HG03103 (cell line): Measurements from ENCODE around the gene RAB14.
A peak's percentile ranks its signal among the peaks of the same experiment; 100 is the strongest.

Experiments used
- ATAC-seq: cut with Tn5 transposase; IDR thresholded peaks from one replicate; pipeline ENCODE4 v1.9.1; 2021; ENCODE audit warnings: low read depth; ENCODE audit not compliant: unreplicated experiment

Gene RAB14

DNA sequence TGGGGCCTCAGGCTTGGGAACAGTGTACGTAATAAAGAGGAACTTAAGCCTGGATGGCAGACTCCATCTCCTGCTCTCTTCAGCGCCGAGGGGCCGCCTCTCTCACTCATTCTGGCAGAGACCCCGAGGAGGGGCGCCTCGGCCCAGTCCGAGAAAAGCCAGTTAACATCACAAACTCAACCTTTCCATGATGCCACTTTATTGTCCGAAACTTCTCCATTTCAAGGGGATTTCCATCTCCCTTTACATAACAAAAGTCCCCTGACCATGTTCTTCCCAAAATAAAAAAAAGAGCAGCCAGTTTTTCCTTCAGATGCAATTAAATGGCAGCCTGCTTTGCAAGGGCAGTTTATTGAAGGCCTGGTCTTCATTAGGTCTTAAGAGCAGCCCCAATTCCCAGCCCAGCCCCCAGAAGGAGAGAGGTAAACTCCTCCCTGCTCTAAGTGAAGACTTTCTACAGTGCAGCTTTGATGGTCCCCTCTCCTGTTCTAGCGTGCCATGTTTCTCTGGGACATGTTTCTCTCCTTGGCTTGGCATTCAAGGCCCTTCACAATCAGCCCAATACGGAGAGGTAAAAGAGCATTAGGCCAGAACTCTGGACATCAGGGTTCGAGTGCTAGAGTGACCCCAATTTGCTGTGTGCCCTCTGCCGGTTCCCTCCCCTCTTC is 19.5 kb upstream of the RAB14 start:
- no peak for ATAC-seq

DNA sequence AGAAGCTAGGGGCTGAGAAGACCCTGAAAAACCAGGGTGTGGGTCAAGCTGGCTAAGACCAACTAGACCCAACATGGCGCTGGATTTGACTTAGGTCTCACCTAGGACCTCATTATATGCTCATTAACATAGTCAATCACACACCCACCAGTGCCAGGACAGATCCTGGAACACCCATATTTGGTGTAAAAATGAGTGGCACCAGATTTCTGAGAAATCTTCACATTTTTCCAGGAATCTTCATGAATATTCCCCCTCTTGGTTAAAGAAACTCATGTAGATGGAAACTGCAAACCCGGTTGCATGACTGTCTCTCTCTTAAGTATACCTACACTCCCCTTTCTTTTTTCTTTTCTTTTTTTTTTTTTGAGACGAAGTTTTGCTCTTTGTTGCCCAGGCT is 17.9 kb upstream of the RAB14 start:
- ATAC-seq: no peak

DNA sequence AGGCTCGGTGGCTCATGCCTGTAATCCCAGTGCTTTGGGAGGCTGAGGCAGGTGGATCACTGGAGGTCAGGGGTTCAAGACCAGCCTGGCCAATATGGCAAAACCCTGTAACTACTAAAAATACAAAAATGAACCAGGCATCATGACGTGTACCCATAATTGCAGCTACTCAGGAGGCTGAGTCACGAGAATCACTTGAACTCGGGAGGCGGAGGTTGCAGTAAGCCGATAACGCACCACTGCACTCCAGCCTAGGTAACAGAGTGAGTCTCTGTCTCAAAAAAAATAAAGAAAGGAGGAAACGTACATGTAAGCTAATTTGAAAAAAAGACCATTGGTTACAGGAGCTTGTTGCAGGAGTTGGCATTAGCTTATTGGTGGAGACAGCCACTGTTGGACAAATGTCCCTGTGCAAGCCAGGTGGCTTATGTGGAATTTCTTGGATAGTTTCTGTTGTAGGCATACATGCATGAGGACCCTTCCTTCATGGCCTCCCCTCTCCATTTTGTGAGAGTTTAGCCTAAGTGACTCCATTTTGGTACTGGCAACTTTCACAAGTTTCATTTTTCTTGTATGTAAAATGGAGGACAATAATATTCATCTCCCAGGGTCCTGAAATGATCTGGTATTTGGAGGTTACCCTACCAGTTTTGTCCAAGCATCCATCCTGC is 16.8 kb upstream of the RAB14 start:
- no peak for ATAC-seq

DNA sequence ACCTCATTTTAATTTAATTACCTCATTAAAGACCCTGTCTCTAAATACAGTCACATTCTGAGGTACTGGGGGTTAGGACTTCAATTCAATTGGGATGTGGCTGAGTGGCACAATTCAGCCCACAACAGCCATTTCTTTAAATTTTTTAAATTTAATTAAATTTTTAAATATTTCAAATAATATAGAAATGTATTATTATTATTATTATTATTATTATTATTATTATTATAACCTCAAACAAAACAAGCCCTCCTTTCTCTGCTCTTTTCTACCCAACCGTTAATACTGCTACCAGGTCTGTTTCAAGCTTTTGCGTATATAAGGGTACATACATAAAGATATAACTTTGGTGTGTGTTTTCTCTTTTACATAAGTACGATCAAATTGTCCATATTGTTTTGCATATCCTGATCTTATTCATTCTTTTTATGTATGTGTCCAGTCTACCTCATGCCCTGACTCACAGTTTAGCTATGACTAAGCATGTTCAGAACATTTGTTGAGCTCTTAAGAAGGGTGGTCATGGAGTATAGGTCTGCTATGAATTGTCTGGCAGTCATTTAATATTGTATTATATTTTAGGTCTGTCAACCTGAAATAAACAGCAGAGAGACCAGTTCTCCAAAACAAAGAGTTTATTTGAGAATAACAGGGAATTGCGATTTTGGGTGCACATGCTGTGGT is 16.1 kb upstream of the RAB14 start:
- peak; percentile 86 for ATAC-seq

DNA sequence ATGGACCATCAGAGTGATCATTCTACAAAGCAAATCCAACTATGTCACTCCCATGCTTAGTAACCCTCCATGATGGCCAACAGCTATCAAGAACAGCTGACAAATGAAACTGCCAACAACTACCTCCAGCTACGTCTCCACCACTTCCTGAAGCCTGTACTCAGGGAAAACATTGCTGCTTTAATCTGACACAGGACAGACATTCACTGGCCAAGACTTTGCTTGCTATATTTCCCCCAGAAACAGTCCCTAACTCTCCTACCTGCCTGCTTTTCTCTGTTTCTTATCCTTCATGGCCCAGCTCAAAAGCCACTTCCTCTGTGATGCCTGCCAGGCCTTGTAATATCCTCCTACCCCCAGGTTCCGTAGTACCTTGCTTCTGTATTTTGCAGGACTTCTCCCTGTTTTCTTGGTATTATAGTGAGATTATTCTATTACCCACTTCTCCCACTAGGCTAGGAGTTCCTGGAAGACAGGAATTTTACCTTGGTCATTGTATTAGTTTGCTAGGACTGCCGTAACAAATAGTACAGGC is 14.7 kb upstream of the RAB14 start:
- no peak for ATAC-seq

DNA sequence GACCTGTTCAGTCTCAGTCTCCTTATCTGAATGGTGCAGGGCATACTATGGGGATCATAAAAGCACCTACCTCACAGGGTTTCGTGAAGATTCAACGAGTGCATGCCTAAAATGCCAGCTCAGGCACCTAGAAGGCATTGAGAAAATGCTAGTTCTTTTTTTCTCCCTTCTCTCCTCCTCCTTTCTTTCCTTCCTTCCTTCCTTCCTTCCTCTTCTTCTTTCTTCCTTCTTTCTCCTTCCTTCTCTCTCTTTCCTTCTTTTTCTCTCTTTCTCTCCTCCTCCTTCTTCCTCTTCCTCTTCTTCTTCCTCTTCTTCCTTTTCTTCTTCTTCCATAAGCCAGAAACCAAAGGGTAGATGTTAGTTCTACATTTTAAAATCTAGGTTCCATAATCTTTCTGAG is 12.3 kb upstream of the RAB14 start:
- ATAC-seq: no peak

DNA sequence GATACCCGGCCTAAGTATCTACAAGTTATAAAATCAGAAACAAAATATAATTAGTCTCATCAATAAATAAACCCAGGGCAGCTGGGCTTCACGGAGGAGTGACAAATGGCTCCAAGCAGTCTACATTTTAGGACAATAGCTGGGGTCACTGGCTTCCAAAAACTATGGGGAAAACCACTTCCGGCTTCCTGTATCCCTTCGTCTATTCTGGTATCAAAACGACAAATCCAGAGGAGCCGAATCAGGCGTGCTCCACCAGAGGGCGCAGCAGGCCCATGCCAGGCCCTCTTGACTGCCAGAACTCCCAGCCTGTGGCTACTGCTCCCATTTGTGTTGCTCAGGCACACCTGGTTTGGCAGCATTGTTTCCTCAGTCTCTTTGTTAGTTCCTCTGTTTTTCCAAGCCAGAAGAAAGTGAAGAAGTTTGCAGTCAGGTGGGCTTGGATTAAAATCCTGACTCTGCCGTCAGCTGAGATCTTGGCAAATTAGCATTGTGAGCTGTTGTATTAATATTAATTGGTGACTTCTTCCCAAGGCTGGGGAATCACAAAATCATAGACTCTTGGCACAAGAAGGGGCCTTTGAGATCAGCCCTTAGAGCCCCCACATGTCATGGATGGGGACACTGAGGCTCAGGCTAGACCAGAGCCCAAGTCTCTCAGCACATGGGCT is 11.6 kb upstream of the RAB14 start:
- no peak for ATAC-seq

DNA sequence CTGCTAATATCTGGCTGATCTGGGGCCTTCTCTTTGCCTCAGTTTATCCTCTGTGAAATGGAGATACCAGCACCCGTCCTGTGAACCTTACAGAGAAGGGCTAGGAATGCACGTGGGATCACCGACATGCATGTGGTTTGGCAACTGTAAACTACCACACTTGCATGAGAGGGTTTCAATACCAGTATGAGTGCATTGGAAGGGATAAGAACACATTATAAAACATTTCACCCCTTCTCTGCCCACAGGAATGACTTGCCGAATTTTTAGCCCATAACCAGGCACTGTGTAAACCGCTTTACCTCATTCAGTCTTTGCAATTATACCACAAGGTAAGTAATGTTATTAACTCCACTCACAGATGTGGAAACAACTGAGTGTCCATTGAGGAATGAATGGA is 8.9 kb upstream of the RAB14 start:
- no peak for ATAC-seq

DNA sequence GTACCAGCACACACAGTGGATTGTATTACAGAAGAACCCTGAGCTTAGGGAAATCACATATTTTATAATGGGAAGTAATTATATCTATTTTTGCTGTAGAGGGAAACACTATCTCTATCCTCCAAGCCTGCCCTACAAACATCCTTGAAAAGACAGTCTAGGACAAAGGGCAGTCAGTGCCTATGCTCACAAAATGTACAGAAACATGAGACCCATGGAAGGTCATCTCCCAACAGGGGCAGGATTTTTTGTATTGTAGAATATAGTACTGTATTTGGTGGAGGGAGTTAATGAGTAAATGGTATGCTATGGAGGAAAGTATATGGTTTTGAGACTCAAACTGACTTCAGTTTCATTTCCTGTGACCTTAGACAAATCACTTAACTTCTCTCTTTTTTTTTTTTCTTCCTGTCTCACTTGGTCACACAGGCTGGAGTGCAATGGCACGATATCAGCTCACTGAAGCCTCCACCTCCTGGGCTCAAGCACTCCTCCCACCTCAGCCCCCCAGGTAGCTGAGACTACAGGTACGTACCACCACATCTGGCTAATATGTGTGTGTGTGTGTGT is 5.8 kb upstream of the RAB14 start:
- peak; percentile 69 for ATAC-seq

DNA sequence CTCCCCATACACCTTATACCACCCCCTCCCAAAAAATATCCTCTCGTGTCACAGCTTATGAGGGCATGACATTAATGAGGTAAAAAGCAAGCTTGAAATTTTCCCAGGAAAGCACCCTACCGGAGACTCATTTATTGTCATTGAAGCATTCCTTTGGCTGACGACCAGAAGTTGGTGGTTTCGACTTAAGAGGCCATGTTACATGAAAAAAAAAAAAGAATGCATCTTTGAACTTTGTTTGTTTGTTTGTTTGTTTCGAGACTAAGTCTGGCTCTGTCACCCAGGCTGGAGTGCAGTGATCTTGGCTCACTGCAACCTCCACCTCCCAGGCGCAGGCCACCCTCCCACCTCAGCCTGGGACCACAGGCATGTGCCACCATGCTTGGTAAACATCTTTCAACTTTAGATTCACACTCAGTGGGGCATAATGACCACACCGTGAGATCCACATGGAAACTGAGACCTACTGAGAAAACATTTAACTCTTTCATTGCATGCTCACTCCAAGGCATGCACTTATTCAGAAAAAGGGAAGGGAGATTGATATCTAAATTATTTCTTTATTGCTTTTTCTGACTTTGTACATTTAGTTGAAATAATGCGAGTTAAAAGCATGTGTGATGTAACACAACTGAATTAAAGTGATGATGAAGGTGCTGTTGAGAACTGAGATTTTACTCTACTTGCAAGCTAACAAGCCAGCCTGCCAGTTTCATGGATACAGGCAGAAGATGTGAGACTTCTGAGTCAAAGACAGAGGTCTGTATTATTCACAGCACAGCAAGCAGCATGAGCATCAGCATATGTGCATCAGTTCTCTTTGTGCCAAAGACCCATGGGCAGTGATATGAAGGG is 5.1 kb upstream of the RAB14 start:
- ATAC-seq: peak; percentile 31

DNA sequence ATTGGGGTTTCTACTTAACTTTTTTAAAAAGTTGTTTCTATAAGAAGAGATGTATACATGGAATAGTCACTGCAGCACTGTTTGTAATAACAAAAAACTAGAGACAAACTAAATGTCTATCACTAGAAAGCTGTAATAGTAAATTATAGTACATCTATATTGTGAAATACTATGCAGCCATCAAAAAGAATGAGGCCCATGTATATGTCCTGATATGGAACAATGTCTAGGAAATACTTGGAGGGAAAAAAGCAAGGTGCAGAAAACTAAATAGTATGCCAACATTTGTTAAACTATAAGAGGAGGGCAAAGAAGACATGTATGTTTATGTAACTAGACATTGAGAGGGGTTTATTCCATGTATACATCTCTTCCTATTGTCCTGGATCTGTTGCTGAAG is 2.9 kb upstream of the RAB14 start:
- ATAC-seq: no peak

DNA sequence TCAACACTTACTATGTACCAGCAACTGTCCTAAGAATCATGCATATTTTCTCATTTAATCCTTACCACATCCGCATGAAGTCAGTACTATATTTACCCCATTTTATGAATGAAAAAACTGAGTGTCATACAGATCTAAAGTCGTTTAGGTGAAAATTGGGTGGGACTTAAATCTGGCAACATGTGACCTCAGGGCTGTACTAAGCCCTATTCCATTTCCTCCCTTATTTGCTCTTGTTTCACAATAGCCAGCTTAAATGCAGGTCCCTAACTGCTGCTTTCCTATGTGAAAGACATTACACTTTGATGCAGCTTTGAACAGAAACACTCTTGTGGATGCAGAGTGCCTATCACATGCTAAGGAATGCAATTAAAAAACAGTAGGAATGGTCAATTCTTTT is 2.5 kb upstream of the RAB14 start:
- ATAC-seq: no peak

DNA sequence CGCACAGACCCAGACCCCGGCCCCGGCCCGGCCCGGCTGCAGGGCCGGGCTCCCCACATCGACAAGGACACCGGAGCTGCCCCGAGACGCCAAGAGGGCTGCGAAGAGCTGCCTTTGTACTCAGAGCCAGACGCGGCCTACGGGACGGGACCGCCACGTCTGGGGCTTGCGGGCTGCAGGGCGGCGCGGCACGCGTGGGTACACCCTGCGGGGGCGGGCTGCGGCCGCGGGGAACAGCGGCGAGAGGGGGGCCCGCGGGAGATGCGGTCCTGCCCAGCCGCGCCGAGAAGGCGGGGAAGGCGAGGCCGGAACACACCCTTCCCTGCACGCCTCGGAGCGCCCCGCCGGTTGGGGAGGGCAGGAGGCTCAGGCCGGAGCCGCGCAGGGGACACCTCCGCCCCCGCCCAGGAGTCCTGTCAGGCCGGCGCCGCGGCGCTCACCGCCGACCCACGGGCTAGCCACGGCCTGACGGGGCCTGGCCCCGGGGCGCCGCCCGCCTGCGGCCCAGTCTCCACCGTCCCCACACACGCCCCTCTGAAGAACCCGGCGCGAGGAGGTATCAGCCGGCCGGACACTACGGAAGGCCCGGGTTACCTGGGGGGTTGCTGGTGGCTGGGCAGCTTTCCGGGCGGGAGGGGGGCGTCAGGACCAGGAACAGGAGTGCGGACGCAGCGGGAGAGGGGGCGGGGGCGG is 478 bp downstream of the RAB14 start:
- ATAC-seq: peak; percentile 10

DNA sequence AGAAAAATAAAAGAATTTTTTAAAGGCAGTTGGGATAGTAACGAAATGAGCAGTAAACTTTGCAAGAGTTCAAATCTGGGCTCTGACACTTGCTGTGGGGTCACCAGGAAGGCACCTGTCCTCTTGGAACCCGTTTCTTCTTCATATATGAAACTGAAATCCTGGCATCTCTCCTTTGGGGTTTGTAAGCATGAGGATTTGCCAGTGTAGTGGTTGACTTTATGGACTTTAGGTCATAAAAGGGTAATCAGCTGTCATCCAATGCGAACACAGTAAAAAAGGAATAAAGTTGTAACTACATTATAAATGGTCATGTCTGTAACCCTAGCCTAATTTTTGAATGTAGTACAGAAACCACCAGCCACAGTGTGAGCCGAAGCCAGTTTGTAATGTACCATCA is 1.3 kb downstream of the RAB14 start:
- ATAC-seq: no peak

DNA sequence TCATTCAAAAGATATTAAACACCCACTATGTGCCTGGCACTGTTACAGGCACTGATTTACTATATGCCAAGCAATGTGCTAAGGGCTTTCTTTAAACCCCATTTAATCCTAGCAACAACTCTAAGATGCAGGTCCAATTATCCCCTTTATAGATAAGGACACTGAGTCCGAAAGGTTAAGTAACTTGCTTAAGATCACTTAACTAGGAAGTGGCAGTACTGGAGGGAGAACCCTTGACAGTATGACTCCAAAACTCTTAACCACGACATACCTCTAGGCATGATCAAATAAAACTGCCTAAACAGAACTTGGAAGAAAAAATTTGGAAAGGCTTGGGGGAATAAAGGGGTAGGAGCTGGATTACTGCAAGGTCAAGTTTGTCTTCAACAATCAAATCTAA is 1.7 kb downstream of the RAB14 start:
- ATAC-seq: no peak

DNA sequence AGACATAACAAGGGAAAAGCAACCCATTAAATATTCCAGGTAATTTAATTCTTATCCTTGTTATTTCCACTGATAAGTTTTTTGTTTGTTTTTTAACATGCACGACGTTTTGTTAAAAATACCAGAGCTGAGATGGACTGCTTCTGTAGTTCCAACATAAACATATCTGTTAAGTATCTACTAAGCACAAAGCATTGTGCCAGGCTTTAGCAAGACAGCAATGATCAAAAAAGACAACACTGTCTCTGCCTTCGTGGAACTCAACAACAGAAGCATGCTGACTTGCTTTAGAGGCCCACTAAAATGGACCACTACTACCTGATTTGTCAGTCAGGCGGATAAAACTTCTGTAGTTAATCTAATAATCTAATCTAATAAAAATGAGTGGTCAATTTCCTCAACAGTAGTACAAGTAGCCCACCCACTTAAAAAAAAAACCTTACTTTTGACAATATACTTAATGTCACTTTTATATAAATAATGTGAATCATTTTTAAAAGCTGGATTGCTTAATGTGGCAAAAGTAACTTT is 3.1 kb downstream of the RAB14 start:
- ATAC-seq: no peak

DNA sequence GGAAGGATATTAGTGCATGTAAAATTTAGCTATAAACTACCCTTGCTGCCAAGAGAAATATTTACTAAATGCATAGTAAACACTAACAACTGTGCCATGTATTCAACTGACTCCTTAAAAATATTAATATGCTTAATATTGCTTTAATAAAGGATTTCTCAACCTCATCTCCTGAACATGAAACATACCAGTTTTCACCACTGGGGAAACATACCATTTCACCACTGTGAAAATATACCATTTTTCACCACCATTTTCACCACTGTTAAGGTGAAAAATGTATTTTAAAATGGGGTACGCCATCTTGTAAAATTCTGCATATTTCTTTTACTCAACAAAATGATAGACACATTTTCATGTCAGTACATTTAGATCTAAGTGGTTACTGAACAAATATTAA is 4.5 kb downstream of the RAB14 start:
- no peak for ATAC-seq

DNA sequence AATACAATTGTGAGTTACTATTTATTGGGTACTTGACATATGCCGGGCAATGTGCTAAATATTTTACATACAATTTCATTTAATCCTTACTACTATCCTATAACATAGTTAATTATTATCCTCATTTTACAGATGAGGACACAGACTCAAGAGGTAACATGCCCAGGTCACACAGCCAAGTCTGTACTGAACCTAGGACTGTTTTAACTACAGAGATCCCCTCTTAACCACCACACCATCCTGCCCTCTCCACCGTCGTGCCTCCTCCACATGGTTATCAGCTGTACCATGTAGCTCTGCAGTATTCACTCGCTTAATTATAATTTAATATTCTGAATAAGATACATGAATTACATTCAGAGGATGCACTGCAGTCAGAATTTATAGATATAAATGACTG is 5.3 kb downstream of the RAB14 start:
- ATAC-seq: no peak

DNA sequence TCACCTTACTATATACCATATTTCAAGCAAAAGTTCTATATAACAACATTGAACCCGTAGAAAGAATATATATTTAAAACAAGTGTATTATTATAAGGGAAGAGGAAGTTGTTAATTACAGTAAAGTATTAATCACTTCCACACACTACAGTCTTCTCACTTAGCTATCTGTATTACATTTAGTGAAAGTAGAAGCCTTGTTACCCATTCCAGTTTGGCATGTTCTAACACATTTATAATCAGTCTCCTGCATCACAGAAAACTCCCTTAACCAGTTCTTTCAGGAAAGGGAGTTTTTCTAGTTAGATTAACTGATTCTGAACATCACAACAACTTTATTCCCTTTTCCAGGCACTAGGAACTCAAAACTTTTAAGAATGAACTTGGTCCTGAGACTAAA is 6.9 kb downstream of the RAB14 start:
- no peak for ATAC-seq
